Pancreas (tissue), 10 donors: ENCODE measurements around the gene DENND4A. TPM values are rescaled to one million over a fixed set of nuclear protein-coding genes. Genes with fewer than 3 reads are reported as not detected.

Experiments used
- ATAC-seq, 4 donors: fragments of 200-7000 bp; cut with Tn5 transposase; one replicate each; pipeline versions ENCODE4 v1.8.0 to v1.9.1; 2020; ENCODE audit warnings: mild to moderate bottlenecking in 4 of 4, moderate library complexity in 4 of 4
- DNase-seq, 6 donors: peaks; one replicate each; pipeline ENCODE4 v3.0.0-alpha.2; 2020
- FAIRE-seq: peaks from 2 replicates; lab custom pipeline; 2012; peaks lifted over from hg19 to GRCh38; lab: Jason Lieb, UNC
- H3K27ac ChIP-seq, 4 donors: fragments of 200-600 bp; sonication (generic); 1 replicate in 3 of 4; 2 replicates in 1 of 4; pipeline versions ENCODE4 v1.5.0 to v1.8.0; 2020
- H3K27me3 ChIP-seq, 4 donors: fragments of 200-600 bp; one replicate each; pipeline ENCODE4 v1.8.0; 2021
- H3K36me3 ChIP-seq, 3 donors: fragments of 200-600 bp; sonication (generic) in 1 of 3; one replicate each; pipeline versions ENCODE4 v1.5.0 to v1.8.0; 2020 to 2021
- H3K4me1 ChIP-seq, 3 donors: fragments of 200-600 bp; one replicate each; pipeline ENCODE4 v1.8.0; 2021
- H3K4me3 ChIP-seq, 4 donors: fragments of 200-600 bp; sonication (generic) in 2 of 4; one replicate each; pipeline versions ENCODE4 v1.5.0 to v1.8.0; 2020 to 2021
- H3K9me3 ChIP-seq, 4 donors: fragments of 200-600 bp; one replicate each; pipeline ENCODE4 v1.8.0; 2021
- CTCF ChIP-seq, 4 donors: fragments of 200-600 bp; sonication (generic) in 3 of 4; IDR thresholded peaks; one replicate each; pipeline versions ENCODE4 v1.5.0 to v1.8.0; 2021; ENCODE audit warnings: antibody characterized with exemption in 4 of 4
- WGBS, 2 donors: extraction: QIAGEN DNeasy Blood & Tissue Kit; methylation state at CpG; one replicate each; pipeline ENCODE4 v1.1.7; 2013; 5-methylcytosine and 5-hydroxymethylcytosine counted together
- intact Hi-C, 3 donors: fragments of 100-400 bp; cut with DNase I; formaldehyde crosslinking; loops; one replicate each; pipeline versions ENCODE4 v1.11.1 to v1.14.2; 2022
- polyA plus RNA-seq, 2 donors: library from polyadenylated mRNA; stranded (reverse); fragments of 200-250 nt; gene quantifications; one replicate each; pipeline ENCODE4 v1.2.3, GENCODE V29; 2013
- total RNA-seq, 6 donors: library from RNA; stranded (reverse); fragmentation: NEBNext Ultra II Directional in 4 of 6; extraction: Animal tissue kit (Norgen Biotek cat#: 25700) in 4 of 6; gene quantifications; one replicate each; pipeline versions ENCODE4 v1.2.1 to v1.2.4, GENCODE V29; 2021 to 2023
- donor health status: healthy with polysubstance abuse.
- donor health status: DM: no; HTN: no; CAD: no; lungs with moderate emphysema.
- donor health status: DM: no; HTN: no; CAD: no.
- donor health status: control.
- donor health status: control.
- donor health status: Bipolar disorder and iron deficiency.
- donor health status: DM: yes; HTN: yes; CAD: no.
- donor health status: DM: no; HTN: no; CAD: no.
- donor health status: DM: no; HTN: no; CAD: no.
- donor health status: DM: yes; HTN: yes; CAD: no.

Gene DENND4A
- total and polyA plus RNA-seq, 8 donors, result 8.6 to 34.5 (median 26.5) TPM

- no peaks in the 10 kb centered on the region for H3K27me3 ChIP-seq
- no peak for TF ChIP-seq CTCF (IDR thresholded peaks at IDR 0.05)
- H3K36me3 ChIP-seq, result no peaks in the 10 kb centered on the region
- 94 to 97% methylated on average over 8 of the region's 8 CpGs for WGBS, 2 donors
- no peak overlapping the region for H3K27ac ChIP-seq
- no peak overlapping the region for H3K4me3 ChIP-seq
- no peak for FAIRE-seq
- peaks cover 23 to 35% (median 28%) of the 10 kb centered on the region in 3 donors for H3K4me1 ChIP-seq
- ATAC-seq, result no peak
- DNase-seq, result no peak
- H3K9me3 ChIP-seq, result no peaks in the 10 kb centered on the region
- intact Hi-C loops, result loop anchor here in 1 of 3 donors (10.0 kb wide), 1 partner anchor 57 kb away; no protein-coding TSS in a partner anchor
These were observed 24.2 kb downstream of the DENND4A start for GRCh38 chr15:65767895-65768294.

GRCh38 chr15:65767264-65767595 is 24.9 kb downstream of the DENND4A start:
- H3K27ac ChIP-seq, result peak overlapping the region in 2 of 4 donors; percentile 59 to 67
- H3K27me3 ChIP-seq, result no peaks in the 10 kb centered on the region
- TF ChIP-seq CTCF (IDR thresholded peaks at IDR 0.05), result no peak
- peaks cover 23 to 35% (median 28%) of the 10 kb centered on the region in 3 donors for H3K4me1 ChIP-seq
- no peak overlapping the region for H3K4me3 ChIP-seq
- intact Hi-C loops, result loop anchor here in 1 of 3 donors (10.0 kb wide), 1 partner anchor 58 kb away; no protein-coding TSS in a partner anchor
- no peaks in the 10 kb centered on the region for H3K9me3 ChIP-seq
- ATAC-seq (peak in 3 of 4 donors; percentile 5 to 12 (median 5)), FAIRE-seq (no peak), DNase-seq (no peak)
- H3K36me3 ChIP-seq, result no peaks in the 10 kb centered on the region

- peaks cover 23 to 35% (median 28%) of the 10 kb centered on the region in 3 donors for H3K4me1 ChIP-seq
- H3K9me3 ChIP-seq, result no peaks in the 10 kb centered on the region
- no peak overlapping the region for H3K4me3 ChIP-seq
- no peak for DNase-seq
- intact Hi-C loops, result loop anchor here in 1 of 3 donors (10.0 kb wide), 1 partner anchor 58 kb away; no protein-coding TSS in a partner anchor
- H3K27me3 ChIP-seq, result no peaks in the 10 kb centered on the region
- WGBS, 2 donors, result 54 to 57% methylated on average over 3 of the region's 3 CpGs
- peak overlapping the region in 3 of 4 donors; percentile 3 to 67 (median 59) for H3K27ac ChIP-seq
- no peak for FAIRE-seq
- no peak for TF ChIP-seq CTCF (IDR thresholded peaks at IDR 0.05)
- no peaks in the 10 kb centered on the region for H3K36me3 ChIP-seq
- peak; percentile 87 to 91 (median 88) for ATAC-seq
These were observed 25.4 kb downstream of the DENND4A start for GRCh38 chr15:65766422-65767263.

- no peaks in the 10 kb centered on the region for H3K9me3 ChIP-seq
- intact Hi-C loops, result loop anchor here in 1 of 3 donors (10.0 kb wide), 1 partner anchor 60 kb away; no protein-coding TSS in a partner anchor
- no peak for DNase-seq
- ATAC-seq, result no peak
- no peaks in the 10 kb centered on the region for H3K36me3 ChIP-seq
- 80 to 83% methylated on average over 2 of the region's 2 CpGs for WGBS, 2 donors
- H3K4me3 ChIP-seq, result no peak overlapping the region
- no peak for FAIRE-seq
- H3K27me3 ChIP-seq, result no peaks in the 10 kb centered on the region
- H3K4me1 ChIP-seq, result peaks cover 21 to 32% (median 28%) of the 10 kb centered on the region in 3 donors
- no peak for TF ChIP-seq CTCF (IDR thresholded peaks at IDR 0.05)
- no peak overlapping the region for H3K27ac ChIP-seq
These were observed 27.0 kb downstream of the DENND4A start for GRCh38 chr15:65765106-65765505.
